ENCODE measurements around the gene SLX4. TPM values are rescaled to one million over a fixed set of nuclear protein-coding genes. Genes with fewer than 3 reads are reported as not detected.
"Not testable (repeated sequence)": the region's sequence is repeated elsewhere in the genome, so short reads cannot be mapped to it uniquely, and the experiment has no call there.

The SLX4 gene
- total RNA-seq, 1 donor from 2014 or later: 5.1 TPM

DNA sequence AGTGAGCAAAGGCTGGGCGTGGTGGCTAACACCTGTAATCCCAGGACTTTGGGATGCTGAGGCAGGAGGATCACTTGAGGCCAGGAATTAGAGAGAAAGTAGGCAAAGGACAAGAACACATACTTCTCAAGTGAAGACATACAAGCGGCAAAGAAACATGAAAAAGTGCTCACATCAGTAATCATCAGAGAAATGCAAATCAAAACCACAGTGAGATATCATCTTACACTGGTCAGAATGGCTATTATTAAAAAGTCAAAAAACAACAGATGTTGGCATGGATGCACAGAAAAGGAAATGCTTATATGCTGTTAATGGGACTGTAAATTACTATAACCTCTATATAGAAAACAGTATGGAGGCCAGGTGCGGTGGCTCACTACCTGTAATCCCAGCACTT is 12.2 kb upstream of the SLX4 start:
- intact Hi-C loops (cut with DNase I): no loop called here
- H3K4me1 ChIP-seq: peaks cover 8% of the 10 kb centered on the region
- H3K27ac ChIP-seq: no peak overlapping the region
- no peaks in the 10 kb centered on the region for H3K27me3 ChIP-seq
- no peak overlapping the region for H3K4me3 ChIP-seq
- DNase-seq: no peak
- ATAC-seq: no peak
- TF ChIP-seq, protein P1, sequence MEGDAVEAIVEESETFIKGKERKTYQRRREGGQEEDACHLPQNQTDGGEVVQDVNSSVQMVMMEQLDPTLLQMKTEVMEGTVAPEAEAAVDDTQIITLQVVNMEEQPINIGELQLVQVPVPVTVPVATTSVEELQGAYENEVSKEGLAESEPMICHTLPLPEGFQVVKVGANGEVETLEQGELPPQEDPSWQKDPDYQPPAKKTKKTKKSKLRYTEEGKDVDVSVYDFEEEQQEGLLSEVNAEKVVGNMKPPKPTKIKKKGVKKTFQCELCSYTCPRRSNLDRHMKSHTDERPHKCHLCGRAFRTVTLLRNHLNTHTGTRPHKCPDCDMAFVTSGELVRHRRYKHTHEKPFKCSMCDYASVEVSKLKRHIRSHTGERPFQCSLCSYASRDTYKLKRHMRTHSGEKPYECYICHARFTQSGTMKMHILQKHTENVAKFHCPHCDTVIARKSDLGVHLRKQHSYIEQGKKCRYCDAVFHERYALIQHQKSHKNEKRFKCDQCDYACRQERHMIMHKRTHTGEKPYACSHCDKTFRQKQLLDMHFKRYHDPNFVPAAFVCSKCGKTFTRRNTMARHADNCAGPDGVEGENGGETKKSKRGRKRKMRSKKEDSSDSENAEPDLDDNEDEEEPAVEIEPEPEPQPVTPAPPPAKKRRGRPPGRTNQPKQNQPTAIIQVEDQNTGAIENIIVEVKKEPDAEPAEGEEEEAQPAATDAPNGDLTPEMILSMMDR (IDR thresholded peaks at IDR 0.05): no peak
- no peaks in the 10 kb centered on the region for H3K36me3 ChIP-seq
- no peaks in the 10 kb centered on the region for H3K9me3 ChIP-seq

DNA sequence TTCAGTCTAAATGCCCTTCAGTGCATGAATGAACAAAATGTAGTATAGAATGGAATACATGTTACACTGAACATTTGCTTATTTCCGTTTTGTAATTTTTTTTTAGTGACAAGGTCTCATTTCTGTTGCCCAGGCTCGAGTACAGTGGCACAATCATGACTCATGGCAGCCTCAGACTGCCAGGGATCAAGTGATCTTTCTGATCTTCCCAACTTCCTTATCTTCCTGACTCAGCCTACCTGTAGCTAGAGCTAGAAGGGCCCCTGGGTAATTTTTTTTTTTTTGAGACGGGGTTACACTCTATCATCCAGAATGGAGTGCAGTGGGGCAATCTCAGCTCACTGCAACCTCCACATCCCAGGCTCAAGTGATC is 7.3 kb upstream of the SLX4 start:
- DNase-seq (no peak), ATAC-seq (no peak)
- Histone ChIP-seq H3K4me1 (no peaks in the 10 kb centered on the region), H3K9me3 (no peaks in the 10 kb centered on the region), H3K27me3 (no peaks in the 10 kb centered on the region), H3K36me3 (no peaks in the 10 kb centered on the region), H3K27ac (no peak overlapping the region), H3K4me3 (no peak overlapping the region)
- TF ChIP-seq, protein P1 (IDR thresholded peaks at IDR 0.05): no peak
- intact Hi-C loops (cut with DNase I): no loop called here

DNA sequence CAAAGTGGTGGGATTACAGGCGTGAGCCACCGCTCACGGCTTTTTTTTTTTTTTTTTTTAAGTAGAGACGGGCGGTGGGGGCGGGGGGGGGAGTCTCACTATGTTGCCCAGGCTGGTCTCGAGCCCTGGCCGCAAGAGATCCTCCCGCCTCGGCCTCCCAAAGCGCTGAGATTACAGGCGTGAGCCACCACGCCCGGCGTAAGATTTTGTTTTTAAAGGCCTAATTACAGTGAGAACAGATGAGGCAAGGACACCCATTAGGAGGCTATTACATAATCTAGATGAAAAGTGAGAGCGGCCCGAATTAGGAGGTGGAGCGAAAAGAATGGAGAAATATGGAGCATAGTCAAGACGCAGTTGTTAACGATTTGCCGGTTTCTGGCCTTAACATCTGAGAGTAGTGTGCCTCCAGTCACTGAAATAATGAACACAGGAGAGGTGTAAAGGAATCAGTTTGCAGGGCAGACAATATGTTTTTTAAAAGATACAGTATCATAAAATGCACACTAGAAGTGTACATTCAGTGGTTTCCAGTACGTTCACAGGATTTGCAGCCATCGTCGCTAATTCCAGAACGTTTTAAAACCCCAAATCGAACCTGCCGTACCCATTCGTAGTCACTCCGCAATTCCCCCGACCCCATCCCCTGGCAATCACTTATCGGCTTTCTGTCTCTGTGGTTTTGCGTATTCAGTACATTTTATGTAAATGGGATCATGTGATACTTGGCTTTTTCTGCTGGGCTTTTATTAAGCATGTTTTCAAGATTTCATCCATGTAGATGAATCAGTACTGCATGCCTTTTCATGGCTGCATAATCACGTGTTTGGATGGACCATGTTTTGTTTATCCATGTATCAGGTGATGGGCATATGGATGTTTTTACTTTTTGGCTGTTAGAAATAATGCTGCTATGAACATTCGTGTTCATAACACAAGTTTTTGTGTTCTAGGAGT is 1.4 kb upstream of the SLX4 start:
- DNase-seq (no peak), ATAC-seq (no peak)
- Histone ChIP-seq H3K27ac (no peak overlapping the region), H3K27me3 (no peaks in the 10 kb centered on the region), H3K36me3 (no peaks in the 10 kb centered on the region), H3K9me3 (no peaks in the 10 kb centered on the region), H3K4me3 (peak overlapping the region; percentile 100), H3K4me1 (peaks cover 12% of the 10 kb centered on the region)
- TF ChIP-seq, protein P1 (IDR thresholded peaks at IDR 0.05): no peak
- intact Hi-C loops (cut with DNase I): no loop called here

DNA sequence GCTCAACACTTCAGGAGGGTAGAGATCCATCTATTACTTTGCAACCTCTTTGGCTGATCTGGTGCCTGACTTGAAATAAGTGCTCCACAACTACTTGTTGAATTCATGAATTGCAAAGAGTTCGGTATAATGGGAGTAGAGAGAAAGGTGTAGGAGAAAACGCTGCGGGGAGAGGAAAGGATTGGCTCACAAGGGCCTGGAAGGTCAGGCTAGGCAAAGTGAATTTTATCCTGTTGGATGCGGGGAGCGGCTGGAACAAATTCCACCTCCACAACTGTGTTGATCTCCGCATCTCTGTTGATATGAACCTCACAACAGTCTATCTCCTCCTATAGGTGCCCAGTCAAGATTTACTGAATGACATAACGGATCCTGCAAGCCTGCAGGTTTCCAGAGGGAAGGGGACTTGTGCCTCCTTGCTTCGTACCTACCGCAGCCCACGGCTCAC is 684 bp downstream of the SLX4 start:
- Histone ChIP-seq H3K9me3 (no peaks in the 10 kb centered on the region), H3K36me3 (peaks cover 7% of the 10 kb centered on the region), H3K4me1 (peaks cover 12% of the 10 kb centered on the region), H3K4me3 (peak overlapping the region; percentile 100), H3K27ac (peak overlapping the region; percentile 86), H3K27me3 (no peaks in the 10 kb centered on the region)
- TF ChIP-seq, protein P1 (IDR thresholded peaks at IDR 0.05): no peak
- ATAC-seq: no peak
- intact Hi-C loops (cut with DNase I): no loop called here
- DNase-seq: no peak

DNA sequence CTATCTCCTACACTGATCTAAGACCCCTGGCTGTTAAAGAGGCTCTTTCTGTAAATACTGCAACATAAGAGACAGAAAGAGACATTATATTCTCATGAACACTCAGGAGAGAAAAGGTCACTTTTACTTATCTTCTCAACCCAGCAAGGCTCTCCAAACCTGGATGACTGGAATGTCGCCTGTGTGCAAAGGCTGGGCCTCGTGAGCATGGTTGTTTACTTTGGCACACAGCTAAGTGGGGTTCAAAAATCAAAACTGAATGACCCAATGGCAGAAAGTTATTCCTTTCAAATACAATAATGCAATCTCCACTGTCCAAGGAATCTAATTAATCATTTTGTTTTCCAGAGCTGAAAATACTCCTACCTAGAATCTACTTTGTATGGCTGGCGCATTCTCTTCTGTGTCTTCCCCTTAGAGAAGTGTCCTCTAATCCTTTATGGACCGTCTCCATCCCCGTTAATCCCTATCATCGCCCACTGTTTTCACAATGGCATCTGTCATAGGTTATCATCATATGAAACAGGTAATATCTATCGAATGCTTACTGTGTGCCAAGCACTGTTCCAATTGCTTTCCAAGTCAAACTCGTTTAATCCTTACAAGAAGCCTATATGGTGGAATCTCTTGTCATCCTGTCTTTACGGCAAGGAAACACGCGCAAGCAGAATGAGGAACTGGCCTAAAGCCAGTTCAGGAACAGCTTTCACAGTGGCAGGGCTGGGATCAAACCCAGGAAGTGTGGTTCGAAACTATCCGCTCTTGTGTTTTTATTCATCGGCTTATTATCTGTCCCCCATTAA is 1.3 kb downstream of the SLX4 start:
- Histone ChIP-seq H3K4me3 (peak overlapping the region; percentile 100), H3K9me3 (no peaks in the 10 kb centered on the region), H3K36me3 (peaks cover 7% of the 10 kb centered on the region), H3K4me1 (peaks cover 12% of the 10 kb centered on the region), H3K27me3 (no peaks in the 10 kb centered on the region), H3K27ac (no peak overlapping the region)
- DNase-seq (no peak), ATAC-seq (no peak)
- intact Hi-C loops (cut with DNase I): no loop called here
- TF ChIP-seq, protein P1 (IDR thresholded peaks at IDR 0.05): no peak

DNA sequence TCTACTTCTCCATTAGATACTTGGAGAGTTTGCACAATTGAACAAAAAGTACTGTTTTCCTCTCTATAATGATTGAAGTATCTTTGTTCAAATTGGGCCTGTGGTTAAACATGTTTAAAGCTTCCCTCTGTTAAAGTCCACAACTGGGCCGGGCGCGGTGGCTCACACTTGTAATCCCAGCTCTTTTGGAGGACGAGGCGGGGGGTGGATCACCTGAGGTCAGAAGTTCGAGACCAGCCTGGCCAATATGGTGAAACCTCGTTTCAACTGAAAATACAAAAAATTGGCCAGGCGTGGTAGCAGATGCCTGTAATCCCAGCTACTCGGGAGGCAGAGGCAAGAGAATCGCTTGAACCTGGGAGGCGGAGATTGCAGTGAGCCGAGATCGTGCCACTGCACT is 2.4 kb downstream of the SLX4 start:
- intact Hi-C loops (cut with DNase I); ATAC-seq; H3K36me3 ChIP-seq; H3K9me3 ChIP-seq; H3K27ac ChIP-seq; DNase-seq; H3K27me3 ChIP-seq; H3K4me3 ChIP-seq: not testable (repeated sequence)
- H3K4me1 ChIP-seq: peaks cover 12% of the 10 kb centered on the region

Measured in upper lobe of right lung (tissue), 1 donor.